ENCODE measurements around the gene CHPF2. TPM values are rescaled to one million over a fixed set of nuclear protein-coding genes. Genes with fewer than 3 reads are reported as not detected.

The CHPF2 gene
- total and polyA plus RNA-seq, 2 experiments from 2014 or later, result 4.8 to 26.1 TPM

- no peak overlapping the region for H3K4me3 Mint-ChIP-seq
- no peak for TF ChIP-seq CREB1 (CRISPR knock-in tag; IDR thresholded peaks at IDR 0.05; ENCODE audit: low read depth)
- TF ChIP-seq STAT1 (IDR thresholded peaks at IDR 0.05; ENCODE audit: unreplicated experiment), result no peak
- TF ChIP-seq, protein P1, sequence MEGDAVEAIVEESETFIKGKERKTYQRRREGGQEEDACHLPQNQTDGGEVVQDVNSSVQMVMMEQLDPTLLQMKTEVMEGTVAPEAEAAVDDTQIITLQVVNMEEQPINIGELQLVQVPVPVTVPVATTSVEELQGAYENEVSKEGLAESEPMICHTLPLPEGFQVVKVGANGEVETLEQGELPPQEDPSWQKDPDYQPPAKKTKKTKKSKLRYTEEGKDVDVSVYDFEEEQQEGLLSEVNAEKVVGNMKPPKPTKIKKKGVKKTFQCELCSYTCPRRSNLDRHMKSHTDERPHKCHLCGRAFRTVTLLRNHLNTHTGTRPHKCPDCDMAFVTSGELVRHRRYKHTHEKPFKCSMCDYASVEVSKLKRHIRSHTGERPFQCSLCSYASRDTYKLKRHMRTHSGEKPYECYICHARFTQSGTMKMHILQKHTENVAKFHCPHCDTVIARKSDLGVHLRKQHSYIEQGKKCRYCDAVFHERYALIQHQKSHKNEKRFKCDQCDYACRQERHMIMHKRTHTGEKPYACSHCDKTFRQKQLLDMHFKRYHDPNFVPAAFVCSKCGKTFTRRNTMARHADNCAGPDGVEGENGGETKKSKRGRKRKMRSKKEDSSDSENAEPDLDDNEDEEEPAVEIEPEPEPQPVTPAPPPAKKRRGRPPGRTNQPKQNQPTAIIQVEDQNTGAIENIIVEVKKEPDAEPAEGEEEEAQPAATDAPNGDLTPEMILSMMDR (conservative IDR thresholded peaks at IDR 0.05; ENCODE audit: low read depth in 2 of 2), result no peak
- no peak for TF ChIP-seq POLR2AphosphoS5 (IDR thresholded peaks at IDR 0.05; ENCODE audit: low read depth)
- no peak for TF ChIP-seq ZNF114 (CRISPR knock-in tag; IDR thresholded peaks at IDR 0.05)
- TF ChIP-seq EZH2 (IDR thresholded peaks at IDR 0.05; ENCODE audit: low read depth, unreplicated experiment), result no peak
- TF ChIP-seq, protein P2, sequence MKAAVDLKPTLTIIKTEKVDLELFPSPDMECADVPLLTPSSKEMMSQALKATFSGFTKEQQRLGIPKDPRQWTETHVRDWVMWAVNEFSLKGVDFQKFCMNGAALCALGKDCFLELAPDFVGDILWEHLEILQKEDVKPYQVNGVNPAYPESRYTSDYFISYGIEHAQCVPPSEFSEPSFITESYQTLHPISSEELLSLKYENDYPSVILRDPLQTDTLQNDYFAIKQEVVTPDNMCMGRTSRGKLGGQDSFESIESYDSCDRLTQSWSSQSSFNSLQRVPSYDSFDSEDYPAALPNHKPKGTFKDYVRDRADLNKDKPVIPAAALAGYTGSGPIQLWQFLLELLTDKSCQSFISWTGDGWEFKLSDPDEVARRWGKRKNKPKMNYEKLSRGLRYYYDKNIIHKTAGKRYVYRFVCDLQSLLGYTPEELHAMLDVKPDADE (IDR thresholded peaks at IDR 0.05), result no peak
- ATAC-seq (no peak), DNase-seq (ENCODE audit: low spot score) (no peak)
- Histone ChIP-seq H3K4me1 (ENCODE audit: insufficient read depth) (no peaks in the 10 kb centered on the region), H3K27me3 (ENCODE audit: insufficient read depth) (no peaks in the 10 kb centered on the region), H3K4me2 (no peak overlapping the region), H2AFZ (no peak overlapping the region), H3K9me2 (ENCODE audit: insufficient read depth) (no peaks in the 10 kb centered on the region), H3F3A (replicated peaks; ENCODE audit: low read depth) (no peaks in the 10 kb centered on the region), H3K27ac (ENCODE audit: low read depth) (no peak overlapping the region), H3K36me3 (ENCODE audit: insufficient read depth) (no peaks in the 10 kb centered on the region), H3K79me2 (replicated peaks; ENCODE audit: insufficient read depth) (no peaks in the 10 kb centered on the region), H4K20me1 (replicated peaks; ENCODE audit: insufficient read depth) (no peaks in the 10 kb centered on the region), H3K4me3 (no peak overlapping the region)
- H3K9me3 Mint-ChIP-seq, result no peaks in the 10 kb centered on the region
- H3K27ac Mint-ChIP-seq, result no peak overlapping the region
- H3K27me3 Mint-ChIP-seq (ENCODE audit: insufficient read depth, low read depth, poor library complexity), result peaks cover 8% of the 10 kb centered on the region
- H3K36me3 Mint-ChIP-seq (ENCODE audit: low read depth), result no peaks in the 10 kb centered on the region
- H3K4me1 Mint-ChIP-seq, result peaks cover 6% of the 10 kb centered on the region
Observed at GRCh38 chr7:151264615-151265014, 32.3 kb downstream of the CHPF2 start.

- Histone ChIP-seq H3K9me2 (ENCODE audit: insufficient read depth) (no peaks in the 10 kb centered on the region), H3K79me2 (replicated peaks; ENCODE audit: insufficient read depth) (no peaks in the 10 kb centered on the region), H3K4me2 (no peak overlapping the region), H3F3A (replicated peaks; ENCODE audit: low read depth) (no peaks in the 10 kb centered on the region), H2AFZ (no peak overlapping the region), H3K27me3 (ENCODE audit: insufficient read depth) (no peaks in the 10 kb centered on the region), H3K4me1 (ENCODE audit: insufficient read depth) (no peaks in the 10 kb centered on the region), H3K36me3 (ENCODE audit: insufficient read depth) (no peaks in the 10 kb centered on the region), H3K4me3 (no peak overlapping the region), H4K20me1 (replicated peaks; ENCODE audit: insufficient read depth) (no peaks in the 10 kb centered on the region), H3K27ac (ENCODE audit: low read depth) (no peak overlapping the region)
- no peak for DNase-seq (ENCODE audit: low spot score)
- H3K27me3 Mint-ChIP-seq (ENCODE audit: insufficient read depth, low read depth, poor library complexity), result peaks cover 10% of the 10 kb centered on the region
- no peak overlapping the region for H3K4me3 Mint-ChIP-seq
- H3K9me3 Mint-ChIP-seq, result no peaks in the 10 kb centered on the region
- H3K27ac Mint-ChIP-seq, result no peak overlapping the region
- H3K4me1 Mint-ChIP-seq, result peaks cover 1% of the 10 kb centered on the region; the same call in 1 of the 3 replicates
- no peak for ATAC-seq
- H3K36me3 Mint-ChIP-seq (ENCODE audit: low read depth), result no peaks in the 10 kb centered on the region
- TF ChIP-seq REST (IDR thresholded peaks at IDR 0.05; ENCODE audit: unreplicated experiment), result no peak
- TF ChIP-seq ZNF114 (CRISPR knock-in tag; IDR thresholded peaks at IDR 0.05), result no peak
- no peak for TF ChIP-seq NANOG (IDR thresholded peaks at IDR 0.05; ENCODE audit: borderline replicate concordance)
- no peak for TF ChIP-seq JUNB (IDR thresholded peaks at IDR 0.05; ENCODE audit: unreplicated experiment)
- no peak for TF ChIP-seq EZH2phosphoT487 (IDR thresholded peaks at IDR 0.05; ENCODE audit: unreplicated experiment)
Observed at GRCh38 chr7:151265351-151265931, 33.2 kb downstream of the CHPF2 start.

Data from GM23338 (cell line).